Progenitor cell of endocrine pancreas (in vitro differentiated cells): ENCODE measurements around the gene BEST3. TPM values are rescaled to one million over a fixed set of nuclear protein-coding genes. Genes with fewer than 3 reads are reported as not detected.

Experiments used
- DNase-seq: peaks from one replicate; pipeline ENCODE4 v3.0.0; 2021; ENCODE audit warnings: low spot score; ENCODE audit not compliant: unreplicated experiment
- H3K27ac Mint-ChIP-seq: 2 replicates; pipeline ENCODE4 v1.8.0; 2021; ENCODE audit warnings: mild to moderate bottlenecking, moderate library complexity, mixed read lengths
- H3K27me3 Mint-ChIP-seq: 2 replicates; pipeline ENCODE4 v1.8.0; 2021; ENCODE audit warnings: mixed read lengths
- H3K36me3 Mint-ChIP-seq: 2 replicates; pipeline ENCODE4 v1.8.0; 2022; ENCODE audit warnings: mixed read lengths; ENCODE audit not compliant: insufficient read depth
- H3K4me1 Mint-ChIP-seq: 2 replicates; pipeline ENCODE4 v1.8.0; 2021; ENCODE audit warnings: low read depth, mixed read lengths
- H3K4me3 Mint-ChIP-seq: 2 replicates; pipeline ENCODE4 v1.8.0; 2021; ENCODE audit warnings: low read depth, mild to moderate bottlenecking, moderate library complexity, mixed read lengths
- H3K9me3 Mint-ChIP-seq: 2 replicates; pipeline ENCODE4 v1.8.0; 2021; ENCODE audit warnings: low read depth, mixed read lengths
- CTCF ChIP-seq: fragments of 200-600 bp; sonication (generic); IDR thresholded peaks from one replicate; pipeline ENCODE4 v1.5.0; 2021; ENCODE audit warnings: antibody characterized with exemption, mild to moderate bottlenecking; ENCODE audit not compliant: unreplicated experiment
- total RNA-seq: library from RNA; stranded (reverse); gene quantifications from 2 replicates; pipeline ENCODE4 v1.2.1, GENCODE V29; 2021

BEST3 gene
- total RNA-seq, 1 donor from 2014 or later: not detected

- Mint-ChIP-seq H3K4me1 (no peaks in the 10 kb centered on the region), H3K27me3 (no peaks in the 10 kb centered on the region), H3K9me3 (no peaks in the 10 kb centered on the region), H3K27ac (no peak overlapping the region), H3K36me3 (no peaks in the 10 kb centered on the region), H3K4me3 (no peak overlapping the region)
- TF ChIP-seq CTCF: no peak
- no peak for DNase-seq
These were observed 71.6 kb downstream of the BEST3 start for GRCh38 chr12:69627501-69627900.

- no peak for TF ChIP-seq CTCF
- no peak overlapping the region for H3K4me3 Mint-ChIP-seq
- H3K27me3 Mint-ChIP-seq: no peaks in the 10 kb centered on the region
- no peak for DNase-seq
- H3K9me3 Mint-ChIP-seq: no peaks in the 10 kb centered on the region
- H3K27ac Mint-ChIP-seq: no peak overlapping the region
- H3K36me3 Mint-ChIP-seq: no peaks in the 10 kb centered on the region
- H3K4me1 Mint-ChIP-seq: no peaks in the 10 kb centered on the region
These were observed 75.1 kb downstream of the BEST3 start for GRCh38 chr12:69623970-69624369.

GRCh38 chr12:69621551-69621950, 77.6 kb downstream of the BEST3 start:
- Mint-ChIP-seq H3K36me3 (no peaks in the 10 kb centered on the region), H3K9me3 (no peaks in the 10 kb centered on the region)

GRCh38 chr12:69620921-69621320, 78.2 kb downstream of the BEST3 start:
- Mint-ChIP-seq H3K36me3 (no peaks in the 10 kb centered on the region), H3K27me3 (no peaks in the 10 kb centered on the region), H3K4me3 (no peak overlapping the region), H3K4me1 (no peaks in the 10 kb centered on the region), H3K27ac (no peak overlapping the region), H3K9me3 (no peaks in the 10 kb centered on the region)
- no peak for TF ChIP-seq CTCF
- no peak for DNase-seq

More at GRCh38 chr12:69621551-69621950, 77.6 kb downstream of the BEST3 start:
- Mint-ChIP-seq H3K27me3 (no peaks in the 10 kb centered on the region), H3K4me1 (no peaks in the 10 kb centered on the region), H3K27ac (no peak overlapping the region), H3K4me3 (no peak overlapping the region)
- TF ChIP-seq CTCF: no peak
- DNase-seq: no peak

- no peaks in the 10 kb centered on the region for H3K4me1 Mint-ChIP-seq
- H3K9me3 Mint-ChIP-seq: no peaks in the 10 kb centered on the region
- TF ChIP-seq CTCF: no peak
- H3K4me3 Mint-ChIP-seq: no peak overlapping the region
- H3K27me3 Mint-ChIP-seq: peaks cover 7% of the 10 kb centered on the region
- no peak for DNase-seq
- no peaks in the 10 kb centered on the region for H3K36me3 Mint-ChIP-seq
- no peak overlapping the region for H3K27ac Mint-ChIP-seq
These were observed 79.0 kb downstream of the BEST3 start for GRCh38 chr12:69620077-69620476.
